ENCODE data around the gene SLC6A6.

Gene SLC6A6

DNA sequence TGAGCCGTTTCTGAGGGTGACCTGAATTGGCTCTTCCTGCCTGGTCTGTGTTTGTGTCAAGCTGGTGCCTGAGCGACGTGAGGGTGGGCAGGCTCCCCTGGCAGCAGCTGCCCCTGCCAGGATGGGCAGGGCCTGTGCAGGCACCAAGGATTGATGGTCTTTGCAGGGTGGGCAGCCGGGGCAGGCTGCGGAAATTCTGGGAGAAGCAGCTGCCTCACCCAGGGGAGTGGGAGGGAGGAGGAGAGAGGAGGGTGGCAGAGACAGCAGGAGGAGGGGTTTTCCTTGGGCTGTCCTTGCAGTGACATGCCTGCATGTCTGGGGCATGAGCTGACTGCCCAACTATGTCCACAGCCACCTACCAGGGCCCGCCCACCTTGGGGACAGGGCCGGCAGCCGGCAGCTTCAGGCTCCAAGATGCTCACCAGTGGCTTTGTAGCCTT, 27.9 kb upstream of the SLC6A6 start:
- Histone ChIP-seq H3K36me3 (ENCODE audit: control insufficient read depth, insufficient read depth, low read length) (no peaks in the 10 kb centered on the region), H3K4ac (ENCODE audit: low read depth, low read length) (no peak overlapping the region), H3K56ac (ENCODE audit: low read length) (peak overlapping the region; percentile 47), H4K5ac (ENCODE audit: low read length) (no peak overlapping the region), H3K23ac (ENCODE audit: low read length) (no peak overlapping the region), H2BK15ac (replicated peaks; ENCODE audit: low read depth) (no peak overlapping the region), H3K27ac (ENCODE audit: low read depth, low read length) (no peak overlapping the region), H3K79me1 (ENCODE audit: low read length) (no peaks in the 10 kb centered on the region), H2AK5ac (ENCODE audit: low read length) (no peak overlapping the region), H3K79me2 (ENCODE audit: control insufficient read depth, insufficient read depth, low read length) (no peaks in the 10 kb centered on the region), H4K8ac (ENCODE audit: low read depth, low read length) (no peak overlapping the region), H3K4me2 (ENCODE audit: low read length) (no peak overlapping the region), H3K27me3 (ENCODE audit: insufficient read depth, low read length, poor library complexity) (no peaks in the 10 kb centered on the region), H2BK120ac (ENCODE audit: low read depth, low read length) (no peak overlapping the region), H3K4me3 (ENCODE audit: low read length) (no peak overlapping the region), H3K18ac (ENCODE audit: low read length) (no peak overlapping the region), H2BK5ac (ENCODE audit: low read length) (no peak overlapping the region), H3K9ac (ENCODE audit: low read length) (peak overlapping the region; percentile 42), H3K4me1 (ENCODE audit: control insufficient read depth, low read depth, low read length) (no peaks in the 10 kb centered on the region)
- no CpG with 5 or more reads among the region's 8 CpGs for WGBS (ENCODE audit: extremely low coverage, insufficient coverage, low lambda C conversion rate)
- peak; percentile 82 for DNase-seq

DNA sequence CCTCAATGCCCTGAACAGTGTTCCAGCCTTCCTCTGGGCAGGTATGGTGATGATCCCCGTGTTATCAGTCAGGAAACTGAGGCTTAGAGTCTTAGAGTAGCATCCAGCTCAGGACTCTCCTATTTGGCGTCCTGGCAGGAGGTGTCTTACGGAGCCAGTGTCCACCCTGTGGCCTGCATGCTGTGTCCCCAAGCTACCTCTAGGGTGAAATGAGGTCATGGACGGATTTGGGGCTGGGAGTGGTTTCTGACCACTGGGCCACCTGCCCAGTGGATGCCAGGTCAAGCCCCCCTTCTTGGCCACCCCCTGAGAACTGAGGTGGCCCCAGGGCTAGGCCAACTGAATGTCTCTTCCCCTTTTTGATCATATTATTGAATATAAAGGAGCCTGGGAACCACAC, 27.2 kb upstream of the SLC6A6 start:
- Histone ChIP-seq H3K4me2 (ENCODE audit: low read length) (no peak overlapping the region), H3K9ac (ENCODE audit: low read length) (no peak overlapping the region), H3K27me3 (ENCODE audit: insufficient read depth, low read length, poor library complexity) (no peaks in the 10 kb centered on the region), H3K56ac (ENCODE audit: low read length) (no peak overlapping the region), H2BK5ac (ENCODE audit: low read length) (no peak overlapping the region), H2AK5ac (ENCODE audit: low read length) (no peak overlapping the region), H3K4me3 (ENCODE audit: low read length) (no peak overlapping the region), H3K79me1 (ENCODE audit: low read length) (no peaks in the 10 kb centered on the region), H3K36me3 (ENCODE audit: control insufficient read depth, insufficient read depth, low read length) (no peaks in the 10 kb centered on the region), H2BK15ac (replicated peaks; ENCODE audit: low read depth) (no peak overlapping the region), H3K18ac (ENCODE audit: low read length) (no peak overlapping the region), H3K79me2 (ENCODE audit: control insufficient read depth, insufficient read depth, low read length) (no peaks in the 10 kb centered on the region), H3K27ac (ENCODE audit: low read depth, low read length) (no peak overlapping the region), H3K4ac (ENCODE audit: low read depth, low read length) (no peak overlapping the region), H2BK120ac (ENCODE audit: low read depth, low read length) (no peak overlapping the region), H4K8ac (ENCODE audit: low read depth, low read length) (no peak overlapping the region), H3K4me1 (ENCODE audit: control insufficient read depth, low read depth, low read length) (no peaks in the 10 kb centered on the region), H3K23ac (ENCODE audit: low read length) (no peak overlapping the region), H4K5ac (ENCODE audit: low read length) (no peak overlapping the region)
- WGBS (ENCODE audit: extremely low coverage, insufficient coverage, low lambda C conversion rate), result no CpG with 5 or more reads among the region's 4 CpGs
- no peak for DNase-seq

DNA sequence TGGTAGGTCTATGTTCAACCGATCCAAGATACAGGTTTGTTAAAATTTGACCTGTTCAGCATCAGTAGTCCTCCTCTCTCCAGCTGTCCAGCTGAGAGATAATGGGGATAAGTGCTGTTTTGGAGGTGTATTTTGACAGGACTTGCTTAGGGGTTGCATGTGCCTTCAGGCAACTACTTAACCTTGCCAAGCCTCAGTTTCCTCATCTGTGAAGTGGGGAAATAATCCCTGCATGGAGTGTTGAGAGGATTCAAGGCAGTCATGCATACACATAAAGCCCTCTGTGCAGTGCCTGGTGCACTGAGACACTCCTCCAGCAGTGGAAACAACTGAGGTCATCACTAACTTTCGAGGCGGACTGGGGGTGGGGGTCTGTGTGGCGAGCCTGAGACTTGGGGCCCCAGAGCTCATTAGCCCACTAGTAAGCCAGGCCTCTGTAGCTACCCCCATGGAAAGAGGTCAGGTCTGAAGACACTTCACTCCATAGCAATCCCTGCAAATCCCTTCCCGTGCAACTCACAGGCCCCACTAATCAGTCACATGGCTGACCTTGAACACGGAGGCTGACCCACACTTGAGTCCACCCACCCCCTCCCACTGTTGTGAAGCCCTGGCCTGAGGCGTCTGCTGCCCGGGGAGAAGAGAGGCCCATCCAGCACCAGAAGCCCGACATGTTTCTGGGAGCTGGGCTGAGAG, 25.9 kb upstream of the SLC6A6 start:
- Histone ChIP-seq H3K4ac (ENCODE audit: low read depth, low read length) (no peak overlapping the region), H3K79me1 (ENCODE audit: low read length) (no peaks in the 10 kb centered on the region), H3K36me3 (ENCODE audit: control insufficient read depth, insufficient read depth, low read length) (no peaks in the 10 kb centered on the region), H4K8ac (ENCODE audit: low read depth, low read length) (no peak overlapping the region), H3K23ac (ENCODE audit: low read length) (no peak overlapping the region), H2BK15ac (replicated peaks; ENCODE audit: low read depth) (no peak overlapping the region), H3K27me3 (ENCODE audit: insufficient read depth, low read length, poor library complexity) (no peaks in the 10 kb centered on the region), H3K4me1 (ENCODE audit: control insufficient read depth, low read depth, low read length) (no peaks in the 10 kb centered on the region), H3K9ac (ENCODE audit: low read length) (no peak overlapping the region), H3K18ac (ENCODE audit: low read length) (no peak overlapping the region), H3K27ac (ENCODE audit: low read depth, low read length) (no peak overlapping the region), H4K5ac (ENCODE audit: low read length) (no peak overlapping the region), H2BK5ac (ENCODE audit: low read length) (no peak overlapping the region), H3K56ac (ENCODE audit: low read length) (no peak overlapping the region), H3K4me3 (ENCODE audit: low read length) (no peak overlapping the region), H3K79me2 (ENCODE audit: control insufficient read depth, insufficient read depth, low read length) (no peaks in the 10 kb centered on the region), H3K4me2 (ENCODE audit: low read length) (no peak overlapping the region), H2BK120ac (ENCODE audit: low read depth, low read length) (no peak overlapping the region), H2AK5ac (ENCODE audit: low read length) (no peak overlapping the region)
- no peak for DNase-seq
- WGBS (ENCODE audit: extremely low coverage, insufficient coverage, low lambda C conversion rate), result no CpG with 5 or more reads among the region's 9 CpGs

DNA sequence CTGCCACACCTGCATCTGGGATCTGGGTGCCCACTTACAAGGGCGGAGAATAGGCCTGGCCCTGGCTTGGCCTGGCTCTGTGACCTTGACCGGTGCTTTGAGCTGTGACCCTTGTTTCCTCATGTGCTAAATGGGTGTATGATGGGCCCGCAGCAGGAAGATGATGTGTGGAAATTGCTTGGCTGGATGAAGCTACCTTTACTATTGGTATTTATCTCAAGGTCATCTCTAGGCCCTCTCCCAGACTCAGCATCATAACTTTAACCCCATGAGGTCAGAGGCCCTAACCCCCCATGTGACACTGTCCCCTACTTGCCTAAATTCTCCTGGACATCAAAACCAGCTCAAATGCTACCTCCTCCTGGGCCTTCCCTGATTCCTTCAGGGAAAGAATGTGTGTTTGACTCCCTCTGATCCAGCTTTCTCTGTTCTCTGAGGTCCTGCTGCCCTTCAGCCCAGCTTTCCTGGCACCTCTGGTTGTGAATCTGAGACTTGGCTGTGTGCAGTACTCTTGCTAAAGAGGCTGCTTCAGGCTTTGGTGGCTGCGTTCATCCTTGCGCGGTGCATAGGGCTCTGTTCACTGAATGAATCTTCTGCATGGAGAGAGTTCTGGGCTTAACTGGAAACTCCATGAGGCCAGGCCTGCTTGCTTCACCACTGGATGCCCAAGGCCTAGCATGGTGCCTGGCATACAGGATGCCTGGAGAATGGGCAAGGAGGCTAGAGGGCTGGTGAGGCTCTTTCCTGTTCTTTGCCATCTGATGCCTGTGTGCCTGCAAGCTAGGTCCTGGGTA, 25.2 kb upstream of the SLC6A6 start:
- Histone ChIP-seq H2AK5ac (ENCODE audit: low read length) (no peak overlapping the region), H3K4me2 (ENCODE audit: low read length) (no peak overlapping the region), H3K23ac (ENCODE audit: low read length) (no peak overlapping the region), H2BK5ac (ENCODE audit: low read length) (no peak overlapping the region), H3K4ac (ENCODE audit: low read depth, low read length) (no peak overlapping the region), H3K56ac (ENCODE audit: low read length) (no peak overlapping the region), H3K36me3 (ENCODE audit: control insufficient read depth, insufficient read depth, low read length) (no peaks in the 10 kb centered on the region), H3K18ac (ENCODE audit: low read length) (no peak overlapping the region), H3K27me3 (ENCODE audit: insufficient read depth, low read length, poor library complexity) (no peaks in the 10 kb centered on the region), H3K79me2 (ENCODE audit: control insufficient read depth, insufficient read depth, low read length) (no peaks in the 10 kb centered on the region), H2BK15ac (replicated peaks; ENCODE audit: low read depth) (no peak overlapping the region), H3K9ac (ENCODE audit: low read length) (no peak overlapping the region), H3K79me1 (ENCODE audit: low read length) (no peaks in the 10 kb centered on the region), H3K4me1 (ENCODE audit: control insufficient read depth, low read depth, low read length) (no peaks in the 10 kb centered on the region), H3K4me3 (ENCODE audit: low read length) (no peak overlapping the region), H4K8ac (ENCODE audit: low read depth, low read length) (no peak overlapping the region), H2BK120ac (ENCODE audit: low read depth, low read length) (no peak overlapping the region), H4K5ac (ENCODE audit: low read length) (no peak overlapping the region), H3K27ac (ENCODE audit: low read depth, low read length) (no peak overlapping the region)
- WGBS (ENCODE audit: extremely low coverage, insufficient coverage, low lambda C conversion rate), result no CpG with 5 or more reads among the region's 6 CpGs
- no peak for DNase-seq

DNA sequence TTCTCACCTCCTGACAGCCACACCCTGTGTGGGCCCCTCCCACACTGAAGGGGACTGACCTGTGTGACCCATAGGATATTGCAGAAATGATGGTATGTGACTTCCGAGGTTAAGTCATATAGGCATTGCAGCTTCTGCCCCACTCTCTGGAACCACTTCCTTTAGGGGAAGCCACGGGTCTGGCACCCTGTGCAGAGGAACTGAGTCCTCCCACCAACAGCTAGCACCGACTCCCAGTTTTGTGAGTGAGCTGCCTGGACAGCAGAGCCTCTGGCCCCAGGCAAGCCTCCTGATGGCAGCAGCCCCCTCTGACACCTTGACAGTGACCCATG, 24.6 kb upstream of the SLC6A6 start:
- Histone ChIP-seq H2BK120ac (ENCODE audit: low read depth, low read length) (no peak overlapping the region), H3K36me3 (ENCODE audit: control insufficient read depth, insufficient read depth, low read length) (no peaks in the 10 kb centered on the region), H3K79me1 (ENCODE audit: low read length) (no peaks in the 10 kb centered on the region), H3K9ac (ENCODE audit: low read length) (no peak overlapping the region), H3K18ac (ENCODE audit: low read length) (no peak overlapping the region), H2BK15ac (replicated peaks; ENCODE audit: low read depth) (no peak overlapping the region), H3K4me1 (ENCODE audit: control insufficient read depth, low read depth, low read length) (no peaks in the 10 kb centered on the region), H3K27ac (ENCODE audit: low read depth, low read length) (no peak overlapping the region), H2AK5ac (ENCODE audit: low read length) (no peak overlapping the region), H3K56ac (ENCODE audit: low read length) (no peak overlapping the region), H3K4me3 (ENCODE audit: low read length) (no peak overlapping the region), H3K4ac (ENCODE audit: low read depth, low read length) (no peak overlapping the region), H3K23ac (ENCODE audit: low read length) (no peak overlapping the region), H2BK5ac (ENCODE audit: low read length) (no peak overlapping the region), H3K4me2 (ENCODE audit: low read length) (no peak overlapping the region), H4K5ac (ENCODE audit: low read length) (no peak overlapping the region), H4K8ac (ENCODE audit: low read depth, low read length) (no peak overlapping the region), H3K27me3 (ENCODE audit: insufficient read depth, low read length, poor library complexity) (no peaks in the 10 kb centered on the region), H3K79me2 (ENCODE audit: control insufficient read depth, insufficient read depth, low read length) (no peaks in the 10 kb centered on the region)
- no CpG with 5 or more reads among the region's 3 CpGs for WGBS (ENCODE audit: extremely low coverage, insufficient coverage, low lambda C conversion rate)
- no peak for DNase-seq
